Posterior vena cava (tissue), 2 donors: ENCODE results near the gene NTM. TPM values are rescaled to one million over a fixed set of nuclear protein-coding genes. Genes with fewer than 3 reads are reported as not detected.

Source experiments
- DNase-seq: peaks from one replicate; pipeline ENCODE4 v3.0.0-alpha.2; 2020; ENCODE audit warnings: low spot score
- intact Hi-C, 2 donors: fragments of 100-400 bp; cut with DNase I; formaldehyde crosslinking; loops; one replicate each; pipeline versions ENCODE4 v1.14.1 to v1.14.2; 2022 to 2023
- total RNA-seq, 2 donors: library from RNA; stranded (reverse); fragmentation: NEBNext Ultra II Directional; extraction: Animal tissue kit (Norgen Biotek cat#: 25700); gene quantifications; one replicate each; pipeline ENCODE4 v1.2.1, GENCODE V29; 2021
- donor health status: DM: yes; HTN: yes; CAD: no.
- donor health status: DM: yes; HTN: yes; CAD: no.

Gene NTM
- total RNA-seq, 2 donors from 2014 or later = 8.2 to 16.1 TPM

- DNase-seq = no peak
- intact Hi-C loops = no loop called here
These were observed 888.5 kb downstream of the NTM start for GRCh38 chr11:132258875-132259274.

- intact Hi-C loops = no loop called here
These were observed 890.2 kb downstream of the NTM start for GRCh38 chr11:132260636-132261035.

DNA sequence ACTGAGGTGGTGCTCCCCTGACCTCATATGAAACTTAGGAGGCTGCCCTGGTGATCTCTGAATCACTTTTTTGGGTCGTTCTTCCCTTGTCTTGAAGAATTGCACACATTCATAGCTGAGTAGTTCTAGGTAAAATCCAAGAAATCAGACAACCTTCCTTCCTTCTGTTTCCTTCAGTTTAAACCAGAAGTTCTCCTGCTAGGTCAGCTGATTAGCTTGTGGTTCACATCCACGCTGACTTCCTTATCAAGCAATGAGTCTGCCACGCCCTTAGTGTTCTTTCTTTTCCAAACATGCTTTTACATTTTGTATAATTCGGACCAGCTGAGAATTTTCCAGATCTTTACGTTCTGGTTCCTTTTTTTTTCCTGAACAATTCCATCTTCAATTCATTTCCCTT is 892.8 kb downstream of the NTM start:
- intact Hi-C loops = no loop called here
- no peak for DNase-seq

More at GRCh38 chr11:132260636-132261035, 890.2 kb downstream of the NTM start:
- DNase-seq = no peak

DNA sequence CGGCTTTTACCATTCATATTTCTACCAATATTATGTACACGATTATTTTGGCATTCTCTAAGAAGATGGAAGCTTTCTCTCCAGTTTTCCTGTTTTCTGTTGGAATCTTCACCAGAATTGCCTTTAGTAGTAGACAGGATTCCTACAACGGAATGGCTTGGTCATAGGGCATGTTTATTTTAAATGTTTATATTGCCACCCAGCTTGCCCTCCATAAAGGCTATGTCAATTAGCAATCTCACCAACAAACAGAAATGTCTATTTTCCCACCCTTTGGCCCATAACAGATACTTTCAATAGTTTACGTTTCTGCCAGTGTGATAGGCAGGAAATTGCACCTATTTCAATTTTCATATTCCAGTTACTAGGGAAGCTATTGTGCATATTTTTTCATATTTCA is 893.5 kb downstream of the NTM start:
- intact Hi-C loops = loop anchor here in 1 of 2 donors (1.0 kb wide), 1 partner anchor 45 kb away; no protein-coding TSS in a partner anchor
- no peak for DNase-seq

DNA sequence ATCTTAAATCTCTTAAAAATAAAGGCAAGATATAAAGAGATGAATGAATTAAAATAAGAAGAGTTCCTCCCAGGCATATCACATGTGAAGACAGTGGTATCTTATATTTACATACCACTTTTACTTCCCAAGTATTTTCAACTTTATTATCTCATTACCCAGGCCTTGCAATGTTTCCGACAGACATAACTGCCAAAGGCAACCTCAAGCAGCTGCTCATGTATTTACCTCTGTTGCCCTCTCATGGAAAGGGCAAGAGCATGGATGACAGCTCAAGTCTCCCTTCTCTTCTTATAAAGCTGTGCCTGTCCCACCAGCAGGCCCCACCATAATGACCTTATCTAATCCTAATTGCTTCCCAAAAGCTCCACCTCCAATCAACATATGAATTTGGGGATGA is 894.2 kb downstream of the NTM start:
- no peak for DNase-seq
- intact Hi-C loops = loop anchor here (1.0 to 5.0 kb wide), 2 partner anchors 45 to 1063 kb away; no protein-coding TSS in a partner anchor

DNA sequence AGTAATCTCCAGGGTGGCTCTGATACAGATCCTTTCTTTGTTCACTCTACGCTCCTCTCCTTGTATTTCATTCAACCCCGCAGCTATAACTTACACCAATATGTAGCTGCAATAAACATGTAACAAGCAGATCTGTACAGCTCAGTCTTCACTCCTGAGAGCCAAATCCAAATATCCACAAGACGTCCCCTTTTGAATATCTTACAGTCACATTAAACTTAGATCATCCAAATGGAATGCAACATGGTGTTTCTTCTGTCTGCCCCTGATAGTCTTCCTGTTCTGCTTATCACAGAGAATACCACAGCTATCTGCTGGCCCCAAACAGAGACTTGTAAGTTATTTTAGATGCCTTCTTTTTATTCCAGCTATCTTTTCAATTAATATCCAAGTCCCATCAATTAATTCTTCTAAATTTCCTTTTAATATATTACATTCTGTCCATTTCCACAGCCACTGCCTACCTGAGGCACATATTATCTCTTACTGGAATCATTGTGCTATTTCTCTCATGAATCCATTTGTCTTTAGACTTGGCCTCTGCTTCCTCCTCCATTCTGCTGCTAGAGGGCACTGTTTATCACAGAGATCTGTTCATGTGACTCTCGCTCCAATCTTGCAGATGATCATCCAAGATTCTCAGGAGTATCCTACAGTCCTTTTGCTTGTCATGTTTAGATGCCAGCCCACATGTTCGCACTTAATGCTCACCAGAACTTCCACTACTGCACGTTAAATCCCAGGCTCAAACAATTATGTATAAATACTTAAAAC is 908.6 kb downstream of the NTM start:
- DNase-seq = no peak
- intact Hi-C loops = no loop called here

DNA sequence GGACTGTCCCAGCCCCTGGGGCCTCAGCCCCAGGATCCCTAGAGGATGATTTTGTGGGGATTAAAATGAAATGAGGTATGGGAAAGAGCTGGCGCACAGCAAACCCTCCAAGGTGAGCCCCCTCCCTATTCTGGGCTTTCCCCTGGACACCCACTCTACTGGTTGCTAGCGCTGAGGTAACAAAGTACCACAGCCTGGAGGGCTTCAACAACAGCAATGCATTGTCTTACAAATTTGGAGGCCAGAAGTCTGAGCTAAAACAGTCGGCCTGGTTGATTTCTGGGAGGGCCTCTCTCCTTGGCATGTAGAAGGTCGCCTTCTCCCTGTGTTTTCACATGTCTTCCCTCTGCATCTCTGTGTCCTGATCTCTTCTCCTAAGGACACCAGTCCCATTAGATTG is 913.6 kb downstream of the NTM start:
- no peak for DNase-seq
- intact Hi-C loops = no loop called here

- intact Hi-C loops = no loop called here
- no peak for DNase-seq
These were observed 914.2 kb downstream of the NTM start for GRCh38 chr11:132284611-132285010.

DNA sequence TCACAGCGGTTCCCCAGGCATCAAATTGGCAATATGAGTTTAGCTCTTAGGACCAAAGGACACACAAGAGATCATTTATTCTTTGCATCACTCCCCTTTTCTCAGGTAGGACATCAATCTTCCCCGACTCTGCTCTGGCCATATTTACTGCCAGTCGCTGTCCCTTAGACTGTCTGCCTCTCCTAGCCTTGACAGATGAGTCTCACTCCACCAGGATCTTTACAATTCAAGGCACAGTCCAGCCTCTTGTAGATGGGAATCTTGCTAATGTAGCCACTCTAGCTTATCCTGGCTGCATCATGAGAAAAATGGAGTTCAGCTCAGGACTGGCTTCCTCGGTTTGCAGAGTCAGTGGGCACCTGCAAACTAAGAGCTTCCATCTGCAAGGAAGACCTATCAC is 915.2 kb downstream of the NTM start:
- no peak for DNase-seq
- intact Hi-C loops = no loop called here

- intact Hi-C loops = no loop called here
These were observed 915.7 kb downstream of the NTM start for GRCh38 chr11:132286106-132286505.

GRCh38 chr11:132288036-132288435 is 917.6 kb downstream of the NTM start:
- DNase-seq = no peak
- intact Hi-C loops = no loop called here

More at GRCh38 chr11:132286106-132286505, 915.7 kb downstream of the NTM start:
- no peak for DNase-seq

- no peak for DNase-seq
- intact Hi-C loops = no loop called here
These were observed 919.3 kb downstream of the NTM start for GRCh38 chr11:132289590-132290256.

DNA sequence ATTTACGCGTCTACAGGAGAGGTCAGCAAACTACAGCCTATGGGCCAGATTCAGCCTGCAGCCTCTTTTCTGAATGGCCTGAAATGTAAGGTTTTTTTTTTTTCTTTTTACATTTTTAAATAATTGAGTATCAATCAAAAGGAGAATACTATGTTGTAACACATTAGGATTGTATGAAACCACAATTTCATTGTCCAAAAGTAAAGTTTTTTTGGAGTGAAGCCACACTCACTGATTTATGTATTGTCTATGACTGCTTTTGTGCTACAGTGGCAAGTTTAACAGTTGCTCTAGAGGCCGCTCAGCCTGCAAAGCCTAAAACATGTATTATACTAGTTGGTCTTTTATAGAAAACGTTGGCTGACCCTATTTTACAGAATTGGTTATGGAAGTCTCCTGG is 923.2 kb downstream of the NTM start:
- DNase-seq = no peak
- intact Hi-C loops = no loop called here

DNA sequence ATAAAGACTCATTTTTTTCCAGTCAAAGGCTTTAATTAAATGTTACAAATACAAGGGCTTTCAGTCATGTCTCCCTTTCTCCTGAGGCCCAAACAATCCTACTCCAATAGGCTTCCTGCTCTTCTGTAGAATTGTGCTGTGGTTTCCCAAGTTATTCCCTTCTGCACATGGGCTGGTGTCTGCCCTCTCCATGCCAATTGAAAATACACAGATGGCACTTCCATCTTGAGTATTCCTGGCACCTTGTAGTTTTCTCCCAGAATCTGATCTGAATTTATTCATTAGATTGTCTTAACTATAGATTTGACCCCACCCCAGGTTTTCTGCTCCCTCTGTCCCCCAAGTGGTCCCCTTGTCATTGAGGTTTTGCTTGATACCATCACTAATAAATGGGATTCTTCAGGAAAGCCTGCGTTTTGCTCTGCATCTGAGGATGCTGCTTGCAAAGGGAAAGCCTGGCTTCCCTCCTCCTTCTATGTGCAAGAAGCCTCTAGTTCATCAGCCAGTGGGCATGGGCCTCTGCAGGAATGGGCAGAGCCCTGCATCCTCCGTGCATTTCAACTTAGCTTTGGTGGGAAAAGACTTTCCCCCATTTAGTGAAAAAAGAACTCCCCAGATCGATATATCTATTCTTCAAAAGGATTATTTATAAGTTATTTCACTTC is 926.7 kb downstream of the NTM start:
- intact Hi-C loops = no loop called here
- no peak for DNase-seq

- intact Hi-C loops = no loop called here
- DNase-seq = no peak
These were observed 927.9 kb downstream of the NTM start for GRCh38 chr11:132298357-132298756.

DNA sequence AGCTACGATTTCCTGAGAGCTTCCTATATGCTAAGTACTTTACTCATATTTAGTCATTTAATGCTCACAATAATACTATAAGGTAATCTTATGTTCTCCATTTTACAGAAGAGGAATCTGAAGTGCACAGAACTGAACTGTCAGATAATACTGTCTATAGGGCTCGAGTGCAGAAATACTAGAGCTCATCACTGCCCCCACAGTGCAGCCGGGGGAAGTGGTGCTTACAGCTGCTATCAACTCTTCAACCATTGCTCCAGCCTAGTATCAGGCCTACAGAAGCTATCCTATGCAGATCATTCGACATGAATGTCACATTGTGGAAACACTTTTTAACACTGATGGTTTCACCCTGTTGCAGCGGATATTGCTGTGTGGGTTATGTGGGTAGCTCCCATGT is 929.9 kb downstream of the NTM start:
- no peak for DNase-seq
- intact Hi-C loops = no loop called here

GRCh38 chr11:132301465-132301864 is 931.0 kb downstream of the NTM start:
- intact Hi-C loops = no loop called here

GRCh38 chr11:132301900-132302299 is 931.5 kb downstream of the NTM start:
- intact Hi-C loops = no loop called here
- DNase-seq = no peak

More at GRCh38 chr11:132301465-132301864, 931.0 kb downstream of the NTM start:
- DNase-seq = no peak

GRCh38 chr11:132307309-132308020 is 937.0 kb downstream of the NTM start:
- DNase-seq = no peak
- intact Hi-C loops = no loop called here
